Measurements from ENCODE around the gene CHID1. TPM values are rescaled to one million over a fixed set of nuclear protein-coding genes. Genes with fewer than 3 reads are reported as not detected.

The CHID1 gene
- total and polyA plus RNA-seq, 2 donors (not counting 1 experiment from before 2014, with no cell fraction given): 31.0 to 68.1 TPM

- Histone ChIP-seq H3K4me2 (replicated peaks; ENCODE audit: low read depth, low read length, poor library complexity, severe bottlenecking) (no peak overlapping the region), H3K79me2 (ENCODE audit: control insufficient read depth, insufficient read depth, low read length) (no peaks in the 10 kb centered on the region), H4K20me1 (ENCODE audit: control insufficient read depth, insufficient read depth, low read length, poor library complexity, severe bottlenecking) (no peaks in the 10 kb centered on the region), H3K4me3 (ENCODE audit: control extremely low read depth in 1 of 5, extremely low read depth in 1 of 5, insufficient read depth in 1 of 5, low read depth in 2 of 5, low read length in 4 of 5) (no peak overlapping the region), H3K9me3 (ENCODE audit: control extremely low read depth in 1 of 3, control insufficient read depth in 2 of 3, insufficient read depth in 1 of 3, low read length in 2 of 3) (no peaks in the 10 kb centered on the region), H3K27me3 (replicated peaks in 1 of 4; ENCODE audit: control extremely low read depth in 1 of 4, control insufficient read depth in 3 of 4, insufficient read depth in 4 of 4, low read length in 3 of 4) (no peaks in the 10 kb centered on the region), H2AFZ (ENCODE audit: insufficient read depth, low read depth, low read length, poor library complexity, severe bottlenecking) (no peak overlapping the region), H3K27ac (ENCODE audit: low read length in 2 of 2) (no peak overlapping the region), H3K9ac (ENCODE audit: low read length) (no peak overlapping the region), H3K4me1 (ENCODE audit: control insufficient read depth in 2 of 2, insufficient read depth in 2 of 2, low read length in 2 of 2) (no peaks in the 10 kb centered on the region), H3K36me3 (replicated peaks in 1 of 2; ENCODE audit: control extremely low read depth in 1 of 2, control insufficient read depth in 1 of 2, extremely low read depth in 1 of 2, insufficient read depth in 2 of 2, low read length in 1 of 2) (peaks cover 0 to 13% of the 10 kb centered on the region in 2 experiments)
- ChIA-PET CTCF (no interaction called here), POLR2A (no interaction called here)
- no peak for TF ChIP-seq EZH2 (IDR thresholded peaks at IDR 0.05; ENCODE audit: borderline replicate concordance, insufficient read depth, low read depth, low read length, poor library complexity, severe bottlenecking)
- TF ChIP-seq CTCF (IDR thresholded peaks at IDR 0.05): no peak
- 95% methylated on average over 21 of the region's 21 CpGs for WGBS (ENCODE audit: insufficient coverage)
- Mint-ChIP-seq H3K4me1 (no peaks in the 10 kb centered on the region), H3K4me3 (no peak overlapping the region), H3K27ac (no peak overlapping the region), H3K9me3 (ENCODE audit: insufficient read depth) (no peaks in the 10 kb centered on the region), H3K27me3 (no peaks in the 10 kb centered on the region)
- intact Hi-C loops (cut with micrococcal nuclease): no loop called here
- ATAC-seq (ENCODE audit: low read depth) (no peak), DNase-seq (no peak)
Measured at GRCh38 chr11:875769-876301, 34.8 kb downstream of the CHID1 start.

DNA sequence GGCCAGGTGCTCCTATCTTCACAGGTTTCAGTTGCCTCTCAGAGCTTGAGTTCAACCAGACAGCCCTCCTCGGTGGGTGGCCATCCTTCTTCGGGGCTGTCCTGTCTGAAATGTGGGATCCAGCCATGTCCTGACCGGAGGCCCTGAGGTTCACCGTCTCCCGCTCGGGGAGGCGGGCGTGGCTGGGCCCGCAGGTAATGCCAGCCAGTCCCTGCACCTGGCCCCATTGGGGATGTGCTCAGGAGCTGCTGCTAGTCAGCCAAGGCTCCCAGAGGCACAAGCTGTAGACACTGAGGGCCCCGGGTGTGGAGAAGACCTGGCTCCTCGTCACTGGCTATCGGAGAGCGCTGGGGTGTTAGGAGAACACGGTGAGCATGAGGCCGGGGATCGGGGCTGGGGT lies 35.4 kb downstream of the CHID1 start:
- no peak overlapping the region for H3K9ac ChIP-seq (ENCODE audit: low read length)
- H3K4me1 ChIP-seq (ENCODE audit: control insufficient read depth in 2 of 2, insufficient read depth in 2 of 2, low read length in 2 of 2): no peaks in the 10 kb centered on the region
- TF ChIP-seq CTCF (IDR thresholded peaks at IDR 0.05) (no peak), EZH2 (IDR thresholded peaks at IDR 0.05; ENCODE audit: borderline replicate concordance, insufficient read depth, low read depth, low read length, poor library complexity, severe bottlenecking) (no peak)
- no peak overlapping the region for H3K4me2 ChIP-seq (replicated peaks; ENCODE audit: low read depth, low read length, poor library complexity, severe bottlenecking)
- Mint-ChIP-seq H3K4me1 (no peaks in the 10 kb centered on the region), H3K4me3 (no peak overlapping the region), H3K27ac (no peak overlapping the region), H3K27me3 (no peaks in the 10 kb centered on the region), H3K9me3 (ENCODE audit: insufficient read depth) (no peaks in the 10 kb centered on the region)
- H4K20me1 ChIP-seq (ENCODE audit: control insufficient read depth, insufficient read depth, low read length, poor library complexity, severe bottlenecking): no peaks in the 10 kb centered on the region
- ChIA-PET POLR2A (no interaction called here), CTCF (no interaction called here)
- H3K27me3 ChIP-seq (replicated peaks in 1 of 4; ENCODE audit: control extremely low read depth in 1 of 4, control insufficient read depth in 3 of 4, insufficient read depth in 4 of 4, low read length in 3 of 4): no peaks in the 10 kb centered on the region
- no peak for ATAC-seq (ENCODE audit: low read depth)
- H3K79me2 ChIP-seq (ENCODE audit: control insufficient read depth, insufficient read depth, low read length): no peaks in the 10 kb centered on the region
- H3K36me3 ChIP-seq (replicated peaks in 1 of 2; ENCODE audit: control extremely low read depth in 1 of 2, control insufficient read depth in 1 of 2, extremely low read depth in 1 of 2, insufficient read depth in 2 of 2, low read length in 1 of 2): peaks cover 0 to 8% of the 10 kb centered on the region in 2 experiments
- intact Hi-C loops (cut with micrococcal nuclease): no loop called here
- no peak overlapping the region for H3K27ac ChIP-seq (ENCODE audit: low read length in 2 of 2)
- H3K4me3 ChIP-seq (ENCODE audit: control extremely low read depth in 1 of 5, extremely low read depth in 1 of 5, insufficient read depth in 1 of 5, low read depth in 2 of 5, low read length in 4 of 5): no peak overlapping the region
- no peaks in the 10 kb centered on the region for H3K9me3 ChIP-seq (ENCODE audit: control extremely low read depth in 1 of 3, control insufficient read depth in 2 of 3, insufficient read depth in 1 of 3, low read length in 2 of 3)
- DNase-seq: no peak
- WGBS (ENCODE audit: insufficient coverage): 98% methylated on average over 15 of the region's 16 CpGs
- no peak overlapping the region for H2AFZ ChIP-seq (ENCODE audit: insufficient read depth, low read depth, low read length, poor library complexity, severe bottlenecking)
